GM12801 (cell line): ENCODE measurements around the gene COL20A1.

Source experiments
- CTCF ChIP-seq: IDR thresholded peaks from one replicate; pipeline ENCODE4 v1.5.1; 2011; ENCODE audit warnings: control low read depth; ENCODE audit not compliant: insufficient read length; ENCODE audit errors: extremely low read depth

COL20A1 gene

GRCh38 chr20:63311833-63312243, 18.9 kb downstream of the COL20A1 start:
- TF ChIP-seq CTCF = no peak

GRCh38 chr20:63312273-63312672, 19.3 kb downstream of the COL20A1 start:
- TF ChIP-seq CTCF = no peak

- no peak for TF ChIP-seq CTCF
Measured at GRCh38 chr20:63312690-63313348, 19.8 kb downstream of the COL20A1 start.

GRCh38 chr20:63313349-63314014, 20.5 kb downstream of the COL20A1 start:
- no peak for TF ChIP-seq CTCF

- TF ChIP-seq CTCF = no peak
Measured at GRCh38 chr20:63314015-63314471, 21.1 kb downstream of the COL20A1 start.

- no peak for TF ChIP-seq CTCF
Measured at GRCh38 chr20:63314566-63315239, 21.7 kb downstream of the COL20A1 start.

- no peak for TF ChIP-seq CTCF
Measured at GRCh38 chr20:63315240-63315689, 22.3 kb downstream of the COL20A1 start.
